NK-92 treated with Interleukin-12 subunit alpha and Interleukin-12 subunit beta, amount 100 ng/mL, for 24 hours (cell line): ENCODE data around the gene ZYG11A.
A peak's percentile ranks its signal among the peaks of the same experiment; 100 is the strongest.

Source experiments
- DNase-seq: peaks from one replicate; lab custom pipeline; 2025; lab: John Stamatoyannopoulos, UW

ZYG11A gene

DNA sequence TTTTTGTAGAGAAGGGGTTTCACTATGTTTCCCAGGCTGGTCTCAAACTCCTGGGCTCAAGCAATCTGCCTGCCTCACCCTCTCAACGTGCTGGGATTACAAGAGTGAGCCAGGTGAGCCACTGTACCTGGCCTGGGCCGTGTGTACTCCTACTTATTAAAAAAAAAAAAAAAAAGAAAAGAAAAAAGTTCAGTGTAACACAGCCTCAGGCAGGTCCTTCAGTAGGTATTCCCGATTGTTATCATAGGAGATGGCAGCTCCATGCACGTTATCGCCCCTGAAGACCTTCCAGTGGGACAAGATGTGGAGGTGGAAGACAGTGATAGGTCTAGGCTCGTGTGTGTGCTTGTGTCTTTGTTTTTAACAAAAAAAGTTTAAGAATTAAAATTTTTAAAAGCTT lies 75.6 kb downstream of the ZYG11A start:
- DNase-seq, result no peak

DNA sequence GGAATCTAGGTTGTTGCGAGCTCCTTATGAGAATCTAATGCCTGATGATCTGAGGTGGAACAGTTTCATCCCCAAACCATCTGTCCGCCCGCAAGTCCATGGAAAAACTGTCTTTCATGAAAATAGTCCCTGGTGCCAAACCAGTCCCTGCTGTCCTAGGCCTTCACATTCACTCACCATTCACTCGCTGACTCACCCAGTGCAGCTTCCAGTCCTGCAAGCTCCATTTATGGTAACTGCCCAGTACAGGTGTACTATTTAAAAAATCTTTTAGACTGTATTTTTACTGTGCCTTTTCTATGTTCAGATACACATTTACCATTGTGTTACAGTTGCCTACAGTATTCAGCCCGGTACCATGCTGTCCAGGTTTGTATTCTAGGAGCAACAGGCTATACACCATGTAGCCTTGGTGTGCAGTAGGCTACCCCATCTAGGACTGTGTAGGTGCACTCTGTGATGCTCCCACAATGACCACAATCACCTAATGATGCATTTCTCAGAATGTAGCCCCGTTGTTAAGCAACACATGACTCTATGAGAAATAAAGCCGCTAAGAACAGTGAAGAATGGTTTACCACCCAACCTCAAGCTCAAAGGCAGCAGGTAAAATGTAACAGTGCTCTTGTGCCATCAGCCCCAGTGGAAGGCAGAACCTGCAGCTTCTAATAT lies 76.6 kb downstream of the ZYG11A start:
- peak; percentile 27 for DNase-seq

DNA sequence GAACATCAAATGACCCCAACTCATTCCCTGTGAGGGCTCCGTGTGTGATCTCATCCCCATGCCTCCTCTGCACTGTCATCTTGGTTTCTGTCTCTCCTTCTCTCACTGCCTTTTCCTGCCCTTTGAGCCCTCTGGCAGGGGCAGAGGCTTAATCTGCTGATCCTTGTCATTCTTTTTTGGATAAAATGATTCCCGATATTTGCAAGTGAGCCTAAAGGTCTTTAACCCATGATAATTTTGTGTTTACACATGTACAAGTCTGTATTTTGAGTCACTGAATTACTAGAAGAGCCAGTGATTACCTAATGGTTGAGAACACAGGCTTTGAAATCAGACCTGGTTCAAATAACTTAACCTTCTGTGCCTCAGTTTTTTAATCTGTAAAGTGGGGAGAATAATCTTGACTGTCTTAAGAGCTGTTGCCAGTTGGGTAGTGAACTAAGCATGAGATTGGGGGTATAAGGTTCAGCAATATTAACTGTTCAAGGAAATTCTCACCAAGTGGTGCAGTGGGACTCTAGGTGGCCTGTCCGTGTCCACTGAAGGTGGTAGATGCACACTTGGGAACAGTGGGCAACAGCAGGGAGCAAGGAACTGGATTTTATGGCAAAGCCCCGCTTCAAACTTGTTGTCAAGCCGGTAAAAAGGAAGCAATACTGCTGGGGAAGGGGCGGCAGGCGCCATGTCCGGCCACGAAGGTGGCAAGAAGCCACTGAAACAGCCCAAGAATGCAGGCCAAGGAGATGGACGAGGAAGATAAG lies 77.3 kb downstream of the ZYG11A start:
- no peak for DNase-seq

DNA sequence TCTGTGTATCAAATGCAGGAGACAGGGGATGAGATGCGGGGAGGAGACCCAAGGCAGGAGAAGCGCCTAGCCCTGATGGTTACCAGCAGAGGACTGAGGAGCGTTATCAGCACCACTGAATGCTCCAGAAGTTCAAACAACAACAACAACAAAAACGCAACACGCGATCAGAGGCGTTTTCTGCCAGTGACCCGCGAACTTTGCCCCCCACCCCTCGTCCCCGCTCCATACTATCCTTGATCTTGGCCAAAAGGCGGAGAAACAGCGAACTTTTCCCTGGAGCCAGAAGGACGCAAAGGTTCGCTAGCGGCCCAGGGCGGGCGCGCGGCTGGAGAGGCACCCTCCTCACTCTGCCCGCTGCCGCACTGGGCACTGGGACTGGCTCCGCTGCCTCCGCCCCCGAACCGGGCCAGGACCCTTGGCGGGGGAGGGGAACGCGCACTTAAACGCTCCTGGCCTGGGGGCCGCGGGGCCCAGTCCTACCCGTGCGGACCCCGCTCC lies 78.3 kb downstream of the ZYG11A start:
- no peak for DNase-seq

DNA sequence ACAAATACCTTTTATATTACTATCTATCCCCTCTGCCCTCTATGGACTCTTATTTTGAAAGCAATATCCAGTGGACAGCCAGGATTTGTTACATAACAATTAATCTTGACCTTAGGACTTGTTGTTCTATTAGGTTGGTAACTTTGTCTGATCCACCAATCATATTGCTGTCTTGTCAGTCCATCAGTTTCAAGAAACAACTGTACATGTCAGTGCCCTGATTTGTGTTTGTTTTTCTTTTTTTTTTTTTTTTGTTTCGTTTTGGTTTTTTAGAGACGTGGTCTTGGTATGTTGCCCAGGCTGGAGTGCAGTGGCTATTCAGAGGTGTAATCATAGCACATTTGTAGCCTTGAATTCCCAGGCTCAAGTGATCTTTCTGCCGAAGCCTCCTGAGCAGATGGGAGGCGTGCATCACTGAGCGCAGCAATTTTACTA lies 83.0 kb downstream of the ZYG11A start:
- DNase-seq, result no peak

DNA sequence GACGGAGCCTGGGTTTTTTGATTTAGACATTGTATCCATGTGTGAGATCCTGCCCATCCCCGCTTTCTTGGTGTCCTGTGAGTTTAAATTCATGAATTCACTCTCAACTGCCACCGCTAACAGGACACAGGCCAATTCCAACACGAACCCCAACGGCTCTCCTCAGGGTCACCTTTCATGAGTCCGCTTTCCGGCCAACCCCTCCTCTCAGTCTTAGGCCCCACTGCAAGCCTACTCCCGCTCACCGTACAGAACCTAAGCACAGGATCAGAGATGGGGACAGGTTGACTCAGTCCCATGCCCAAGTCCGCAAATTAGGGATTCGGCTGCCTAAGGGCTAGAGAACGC lies 84.3 kb downstream of the ZYG11A start:
- DNase-seq, result no peak

DNA sequence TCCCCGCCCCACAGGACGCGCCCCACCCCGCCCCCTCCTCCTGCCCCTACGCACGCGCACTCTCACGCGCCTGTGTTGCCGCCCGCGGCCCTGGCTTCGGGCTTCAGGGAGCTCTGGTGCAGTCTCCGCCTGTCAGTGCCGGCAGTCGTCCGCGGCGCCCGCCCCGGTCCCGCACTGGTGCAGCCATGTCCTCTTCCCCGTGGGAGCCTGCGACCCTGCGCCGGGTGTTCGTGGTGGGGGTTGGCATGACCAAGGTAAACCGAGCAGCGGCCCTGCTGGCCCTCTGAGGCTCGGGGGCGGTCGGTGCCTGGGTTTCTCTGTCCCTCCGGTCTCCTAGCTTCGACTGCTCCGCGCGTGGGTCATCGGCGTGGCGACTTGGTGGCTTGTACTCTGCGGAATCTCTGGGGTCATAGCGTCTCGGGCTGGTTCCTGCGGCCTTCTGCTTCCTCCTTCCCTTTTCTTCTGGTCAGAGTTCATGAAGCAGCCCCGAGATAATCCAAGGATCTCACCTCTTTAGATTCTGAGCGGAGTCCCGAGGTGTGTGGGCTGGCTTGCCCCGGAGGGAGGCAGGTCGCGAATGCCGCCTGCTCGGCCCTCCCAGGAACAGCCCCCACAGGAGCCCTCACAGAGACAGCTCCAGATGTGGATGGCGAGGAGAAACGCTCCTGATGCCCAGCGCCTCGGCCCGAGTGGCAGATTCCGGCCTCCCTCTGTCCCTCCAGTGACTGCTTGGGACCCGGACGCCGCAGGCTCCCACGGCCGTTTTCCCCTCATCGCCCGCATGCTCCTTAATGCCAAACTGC lies 84.9 kb downstream of the ZYG11A start, which contains the start of gene SCP2:
Gene SCP2 (plus strand): TSS at position 65 of the 803 bp plus-strand sequence. CDS start 121 bp downstream, at position 186.
- DNase-seq, result no peak

DNA sequence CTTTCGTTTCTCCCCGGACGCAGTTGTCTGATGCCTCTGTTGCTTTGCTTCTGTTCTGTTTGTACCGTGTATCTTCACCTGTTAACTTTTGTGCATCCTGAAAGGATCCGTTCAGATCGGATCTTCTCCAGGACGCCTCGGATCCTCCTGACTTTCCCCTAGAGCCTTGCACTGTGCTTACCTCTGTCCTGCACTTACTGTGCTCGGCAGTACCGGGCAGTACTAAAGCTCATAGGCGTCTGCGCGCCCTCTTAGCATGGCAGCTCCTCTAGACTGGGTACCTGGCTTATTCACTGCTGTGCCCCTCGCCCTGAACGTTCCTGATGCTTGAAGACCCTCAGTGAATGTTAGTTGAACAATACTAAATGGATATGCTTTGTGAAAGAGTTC lies 85.5 kb downstream of the ZYG11A start:
- no peak for DNase-seq

DNA sequence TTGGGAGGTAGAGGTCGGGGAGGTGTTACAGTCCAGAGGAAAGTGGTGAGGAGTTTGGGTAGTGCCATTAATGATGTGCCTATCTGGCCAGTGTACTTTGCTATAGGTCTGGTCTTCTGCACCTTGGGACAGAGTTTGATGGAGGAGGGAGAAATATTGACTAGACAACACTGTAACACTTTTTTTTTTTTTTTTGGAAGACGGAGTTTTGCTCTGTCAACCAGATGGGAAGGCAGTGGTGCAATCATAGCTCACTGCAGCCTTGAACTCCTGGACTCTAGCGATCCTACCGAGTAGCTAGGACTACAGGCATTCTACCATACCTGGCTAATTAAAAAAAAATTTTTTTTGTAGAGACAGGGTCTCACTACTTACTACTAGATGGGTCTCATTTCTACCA lies 86.5 kb downstream of the ZYG11A start:
- DNase-seq, result no peak

DNA sequence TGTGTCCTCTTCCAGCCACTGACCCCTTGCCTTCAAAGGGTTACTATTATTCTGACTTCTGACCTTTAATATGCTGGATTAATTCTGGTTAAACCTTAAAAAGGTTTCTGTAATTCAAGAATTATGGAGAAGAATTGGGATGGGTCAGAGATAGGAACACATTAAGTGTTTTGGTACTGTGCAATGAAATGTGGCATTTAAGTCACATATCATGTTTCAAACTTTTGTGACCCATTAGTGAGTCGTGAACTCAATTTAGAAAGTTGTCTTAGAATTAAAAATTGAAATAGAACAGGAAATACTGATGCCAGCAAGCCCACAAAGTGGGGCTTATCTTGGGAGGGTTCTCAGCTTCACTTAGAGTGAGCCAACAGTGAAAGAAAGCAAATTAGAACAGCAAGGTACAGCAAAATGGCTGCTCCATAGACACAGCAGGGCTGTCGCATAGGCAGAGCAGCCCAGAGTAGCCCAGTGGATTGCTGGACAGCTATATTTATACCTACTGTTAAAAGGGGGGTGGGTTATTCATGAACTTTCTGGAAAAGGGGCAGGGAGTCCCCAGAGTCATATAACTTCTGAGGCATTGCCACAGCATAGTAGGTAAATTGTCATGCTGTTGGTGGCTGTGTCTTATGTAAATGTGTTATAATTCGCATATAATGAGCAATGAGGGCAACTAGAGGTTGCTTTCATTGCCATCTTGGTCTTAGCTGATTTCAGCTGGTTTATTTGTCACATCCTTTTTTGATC lies 95.0 kb downstream of the ZYG11A start:
- no peak for DNase-seq

DNA sequence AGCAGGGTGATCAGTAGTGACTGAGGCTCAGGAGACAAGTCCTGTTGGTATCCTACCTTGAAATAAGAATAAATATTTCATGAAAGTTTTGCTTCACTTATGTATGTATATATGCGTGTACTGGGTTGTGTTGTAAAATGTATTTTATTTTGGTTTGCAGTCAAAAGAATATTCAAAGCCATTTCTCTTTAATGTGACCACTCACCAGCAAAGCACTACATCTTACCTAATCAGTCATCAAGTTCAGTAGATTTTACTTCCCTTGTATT lies 95.6 kb downstream of the ZYG11A start:
- no peak for DNase-seq

DNA sequence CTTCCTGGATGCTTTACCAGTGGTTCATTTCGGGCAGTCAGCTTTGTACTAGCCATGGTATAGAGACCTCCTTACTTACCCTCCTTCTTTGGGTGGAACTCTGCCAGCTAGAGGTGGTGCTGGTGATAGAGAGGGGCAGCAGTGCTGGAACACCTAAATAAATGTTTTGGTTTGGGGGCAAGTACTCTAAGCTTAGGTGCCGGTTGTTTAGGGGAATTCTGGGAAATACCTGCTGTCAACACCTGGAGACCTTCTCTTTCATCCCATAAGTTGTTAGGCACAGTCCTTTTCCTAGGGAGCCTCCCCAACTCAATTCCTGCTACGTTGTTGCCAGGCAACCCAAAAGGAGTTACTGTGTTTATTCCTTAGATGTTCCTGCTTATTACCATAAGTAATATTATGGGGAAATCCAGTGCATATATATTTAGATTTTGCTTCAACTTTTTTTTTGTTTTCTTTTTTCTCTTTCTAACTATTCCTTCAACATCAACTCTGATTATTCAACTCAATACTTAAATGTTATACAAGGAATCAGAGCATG lies 101.4 kb downstream of the ZYG11A start:
- DNase-seq, result no peak

DNA sequence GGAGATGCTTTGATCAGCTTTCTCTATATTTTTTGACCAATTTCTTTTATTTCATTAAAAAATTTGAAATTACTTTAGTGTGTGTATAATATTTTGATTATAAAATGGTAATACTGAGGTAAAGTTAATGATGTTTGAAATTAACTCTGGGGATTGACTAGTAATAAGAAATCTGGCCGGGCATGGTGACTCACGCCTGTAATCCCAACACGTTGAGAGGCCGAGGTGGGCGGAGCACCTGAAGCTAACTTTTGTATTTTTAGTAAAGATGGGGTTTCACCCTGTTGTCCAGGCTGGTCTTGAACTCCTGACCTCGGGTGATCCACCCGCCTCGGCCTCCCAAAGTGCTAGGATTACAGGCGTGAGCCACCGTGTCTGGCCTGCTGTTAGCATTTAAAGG lies 102.0 kb downstream of the ZYG11A start:
- no peak for DNase-seq
